ENCODE results near the gene FRMD1. TPM values are rescaled to one million over a fixed set of nuclear protein-coding genes. Genes with fewer than 3 reads are reported as not detected.

FRMD1 gene
- total and polyA plus RNA-seq, 2 of the 8 experiments (the other 6 are each of a cell fraction or from before 2014, with no cell fraction given) = 0.36 TPM; not detected in 1

DNA sequence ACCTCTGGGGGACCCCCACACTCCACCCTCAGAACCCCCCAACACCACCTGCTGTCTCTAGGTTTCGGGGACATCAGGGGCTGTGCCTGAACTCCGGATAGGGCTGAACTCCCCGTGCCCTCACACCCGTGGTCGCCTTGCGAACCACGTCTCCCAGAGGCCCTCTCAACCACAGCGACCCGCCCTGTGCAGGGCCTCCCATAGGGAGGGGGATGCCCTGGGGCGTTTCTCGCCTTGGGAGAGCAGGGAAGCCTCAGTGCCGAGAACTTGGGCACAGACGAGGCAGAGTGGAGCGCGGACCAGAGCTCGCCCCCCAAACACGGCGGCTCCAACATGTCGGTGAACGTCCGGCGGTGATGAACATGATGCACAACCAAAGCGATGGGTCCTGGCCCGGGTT, 6.8 kb downstream of the FRMD1 start:
- CTCF ChIA-PET (ENCODE audit: partially characterized antibody) = interaction anchor here (0.6 to 4.2 kb wide), 19 partner anchors 8 to 572 kb away, joined by 3 to 38 read pairs (median 4); no protein-coding TSS in a partner anchor
- TF ChIP-seq CBX8 (IDR thresholded peaks at IDR 0.05; ENCODE audit: borderline replicate concordance, low read depth, low read length) (no peak), EP300 (IDR thresholded peaks at IDR 0.05; ENCODE audit: borderline replicate concordance in 1 of 2, low read depth in 2 of 2, low read length in 2 of 2) (no peak), FOSL1 (IDR thresholded peaks at IDR 0.05; ENCODE audit: insufficient read depth, low read depth, low read length) (no peak), EZH2 (IDR thresholded peaks at IDR 0.05; ENCODE audit: low read depth, low read length, severe bottlenecking) (no peak), RXRA (IDR thresholded peaks at IDR 0.05; ENCODE audit: insufficient read depth, low read depth, low read length) (no peak)
- 91% methylated on average over 20 of the region's 24 CpGs; no CpG with 5 or more reads in 1 of the 2 experiments for WGBS, 2 experiments (ENCODE audit: extremely low coverage in 1 of 2, insufficient coverage in 1 of 2, insufficient read length in 1 of 2, insufficient replicate concordance in 2 of 2, low coverage in 1 of 2, low lambda C conversion rate in 2 of 2, missing lambda C conversion rate in 1 of 2)

More for the DNA sequence above, 6.8 kb downstream of the FRMD1 start:
- Histone ChIP-seq H3K56ac (replicated peaks; ENCODE audit: insufficient read length, low read depth, low read length) (no peak overlapping the region), H3K9ac (replicated peaks in 1 of 4; ENCODE audit: extremely low read depth in 1 of 4, low read depth in 3 of 4, low read length in 3 of 4) (no peak overlapping the region), H2BK12ac (ENCODE audit: low read depth, low read length) (no peak overlapping the region), H4K91ac (replicated peaks; ENCODE audit: insufficient read length, low read length) (no peak overlapping the region), H3K14ac (ENCODE audit: insufficient read length) (no peak overlapping the region), H4K5ac (ENCODE audit: insufficient read length, low read depth, low read length) (no peak overlapping the region), H3K23me2 (ENCODE audit: low read depth, low read length) (no peaks in the 10 kb centered on the region; the same call in 1 of the 2 replicates), H2BK5ac (ENCODE audit: low read depth, low read length) (no peak overlapping the region), H3K18ac (ENCODE audit: extremely low read depth, low read length) (no peak overlapping the region), H3K4me1 (replicated peaks in 1 of 4; ENCODE audit: control insufficient read depth in 3 of 4, insufficient read depth in 4 of 4, low read length in 3 of 4) (peaks cover 0 to 6% (median 1%) of the 10 kb centered on the region in 4 experiments; a peak in 2 of 7 replicates), H2AFZ (ENCODE audit: low read length) (no peak overlapping the region), H3K4me3 (ENCODE audit: extremely low read depth in 1 of 4, insufficient read depth in 2 of 4, low read depth in 3 of 4, low read length in 4 of 4) (no peak overlapping the region), H3K79me1 (ENCODE audit: low read depth, low read length) (no peaks in the 10 kb centered on the region), H3K27me3 (replicated peaks in 1 of 4; ENCODE audit: control insufficient read depth in 3 of 4, extremely low read depth in 1 of 4, insufficient read depth in 3 of 4, low read length in 3 of 4) (no peaks in the 10 kb centered on the region), H3K4me2 (ENCODE audit: insufficient read depth in 1 of 2, low read depth in 2 of 2, low read length in 2 of 2) (no peak overlapping the region), H3K27ac (ENCODE audit: low read depth, low read length) (no peak overlapping the region), H4K20me1 (replicated peaks in 1 of 2; ENCODE audit: control insufficient read depth in 1 of 2, insufficient read depth in 2 of 2, low read length in 2 of 2) (peaks cover 0 to 6% of the 10 kb centered on the region in 2 experiments), H3K36me3 (ENCODE audit: control insufficient read depth in 2 of 4, insufficient read depth in 4 of 4, low read length in 3 of 4) (no peaks in the 10 kb centered on the region; a peak in 1 of 8 replicates), H2AK5ac (ENCODE audit: low read depth, low read length) (no peak overlapping the region), H3K23ac (ENCODE audit: insufficient read length) (no peak overlapping the region), H2BK20ac (ENCODE audit: low read length) (no peak overlapping the region), H3K9me3 (ENCODE audit: insufficient read depth in 2 of 2, low read depth in 1 of 2, low read length in 1 of 2) (no peaks in the 10 kb centered on the region), H4K8ac (ENCODE audit: extremely low read depth, insufficient read depth, low read length) (no peak overlapping the region), H2BK120ac (replicated peaks; ENCODE audit: low read depth, low read length) (no peak overlapping the region), H3K79me2 (ENCODE audit: control insufficient read depth in 1 of 2, insufficient read depth in 2 of 2, low read length in 2 of 2) (no peaks in the 10 kb centered on the region), H2BK15ac (ENCODE audit: low read length) (no peak overlapping the region), H3K4ac (replicated peaks; ENCODE audit: insufficient read length, low read depth, low read length) (no peak overlapping the region)
- POLR2A ChIA-PET (ENCODE audit: partially characterized antibody) = no interaction called here
- DNase-seq (ENCODE audit: low read depth in 1 of 2, low spot score in 2 of 2) (no peak), FAIRE-seq (no peak)
